PC-3 (cell line): ENCODE measurements around the gene YKT6.
"Not testable (repeated sequence)": the region's sequence is repeated elsewhere in the genome, so short reads cannot be mapped to it uniquely, and the experiment has no call there.

Experiments
- EZH2 ChIP-seq: fragments of 300-600 bp; sonication (generic); IDR thresholded peaks from one replicate; pipeline ENCODE4 v1.6.1; 2017; ENCODE audit warnings: antibody characterized with exemption, mild to moderate bottlenecking, low read length; ENCODE audit not compliant: unreplicated experiment
- TF ChIP-seq, protein P1 (sequence below): fragments of 300-600 bp; sonication (generic); conservative IDR thresholded peaks from 2 replicates; pipeline ENCODE4 v1.5.1; 2017; ENCODE audit warnings: antibody characterized with exemption, low read depth, mild to moderate bottlenecking, low read length

DNA sequence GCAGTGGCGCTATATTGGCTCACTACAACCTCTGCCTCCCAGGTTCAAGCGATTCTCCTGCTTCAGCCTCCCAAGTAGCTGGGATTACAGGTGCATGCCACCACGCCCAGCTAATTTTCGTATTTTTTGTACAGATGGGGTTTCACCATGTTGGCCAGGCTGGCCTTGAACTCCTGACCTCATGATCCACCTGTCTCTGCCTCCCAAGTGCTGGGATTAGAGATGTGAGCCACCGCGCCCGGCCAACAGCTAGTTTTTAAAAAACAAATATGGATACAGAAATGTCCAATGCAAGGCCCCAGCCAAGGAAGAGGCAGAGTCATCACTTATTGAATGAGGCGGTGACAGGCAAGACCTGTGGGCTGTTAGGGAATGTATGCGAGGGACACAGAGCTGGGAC is 28.9 kb upstream of the YKT6 start:
- not testable (repeated sequence) for TF ChIP-seq EZH2
- TF ChIP-seq, protein P1, sequence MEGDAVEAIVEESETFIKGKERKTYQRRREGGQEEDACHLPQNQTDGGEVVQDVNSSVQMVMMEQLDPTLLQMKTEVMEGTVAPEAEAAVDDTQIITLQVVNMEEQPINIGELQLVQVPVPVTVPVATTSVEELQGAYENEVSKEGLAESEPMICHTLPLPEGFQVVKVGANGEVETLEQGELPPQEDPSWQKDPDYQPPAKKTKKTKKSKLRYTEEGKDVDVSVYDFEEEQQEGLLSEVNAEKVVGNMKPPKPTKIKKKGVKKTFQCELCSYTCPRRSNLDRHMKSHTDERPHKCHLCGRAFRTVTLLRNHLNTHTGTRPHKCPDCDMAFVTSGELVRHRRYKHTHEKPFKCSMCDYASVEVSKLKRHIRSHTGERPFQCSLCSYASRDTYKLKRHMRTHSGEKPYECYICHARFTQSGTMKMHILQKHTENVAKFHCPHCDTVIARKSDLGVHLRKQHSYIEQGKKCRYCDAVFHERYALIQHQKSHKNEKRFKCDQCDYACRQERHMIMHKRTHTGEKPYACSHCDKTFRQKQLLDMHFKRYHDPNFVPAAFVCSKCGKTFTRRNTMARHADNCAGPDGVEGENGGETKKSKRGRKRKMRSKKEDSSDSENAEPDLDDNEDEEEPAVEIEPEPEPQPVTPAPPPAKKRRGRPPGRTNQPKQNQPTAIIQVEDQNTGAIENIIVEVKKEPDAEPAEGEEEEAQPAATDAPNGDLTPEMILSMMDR, result not testable (repeated sequence)
